Stimulated activated naive CD4-positive, alpha-beta T cell (primary cell): ENCODE results near the gene B9D2.

ENCODE experiments used
- DNase-seq, 6 experiments: peaks; one replicate each; lab custom pipeline; 2025; lab: John Stamatoyannopoulos, UW

The B9D2 gene

GRCh38 chr19:41309180-41310032, 54.5 kb downstream of the B9D2 start:
- no peak for DNase-seq

- peak; percentile 79 to 95 (median 92) for DNase-seq
Observed at GRCh38 chr19:41308450-41309179, 55.3 kb downstream of the B9D2 start.

- no peak for DNase-seq
Observed at GRCh38 chr19:41307954-41308449, 55.9 kb downstream of the B9D2 start.

- peak in 3 of 6 experiments; percentile 62 to 68 (median 62) for DNase-seq
Observed at GRCh38 chr19:41307090-41307875, 56.7 kb downstream of the B9D2 start.

- no peak for DNase-seq
Observed at GRCh38 chr19:41305927-41306793, 57.8 kb downstream of the B9D2 start.

GRCh38 chr19:41304706-41305483, 59.1 kb downstream of the B9D2 start:
- no peak for DNase-seq
